HEK293 (cell line): Measurements from ENCODE around the gene LRPPRC.

Experiments used
- CTCF ChIA-PET: fragments of 350-600 bp; formaldehyde crosslinking; extraction: SDS; loops from one replicate; lab custom pipeline; 2021; ENCODE audit warnings: antibody characterized with exemption; lab: Yijun Ruan, JAX
- POLR2A ChIA-PET: fragments of 300-600 bp; formaldehyde crosslinking; extraction: SDS; loops from one replicate; lab custom pipeline; 2020; ENCODE audit warnings: antibody characterized with exemption, inconsistent platforms; lab: Yijun Ruan, JAX
- H3K27ac ChIP-seq: fragments of 200-500 bp; sonication (Bioruptor generic); 2 replicates; pipeline ENCODE4 v1.5.1; 2014; ENCODE audit warnings: low read depth, low read length, control low read depth, inconsistent platforms; ENCODE audit errors: extremely low read depth
- H3K36me3 ChIP-seq, 2 experiments: fragments of 200-500 bp in 1 of 2; sonication (Bioruptor generic) in 1 of 2; 1 replicate in 1 of 2; 2 replicates in 1 of 2; pipeline ENCODE4 v1.5.1; 2014 to 2017; ENCODE audit warnings: inconsistent platforms in 2 of 2, low read length in 2 of 2; ENCODE audit not compliant: control insufficient read depth in 2 of 2, insufficient read depth in 1 of 2
- H3K4me1 ChIP-seq: fragments of 200-500 bp; sonication (Bioruptor generic); 2 replicates; pipeline ENCODE4 v1.5.1; 2014; ENCODE audit warnings: mild to moderate bottlenecking, low read length, inconsistent platforms; ENCODE audit not compliant: control insufficient read depth, insufficient read depth
- H3K4me3 ChIP-seq: 2 replicates; pipeline ENCODE4 v1.5.1; 2011; ENCODE audit warnings: low read depth, mild to moderate bottlenecking, control low read depth, low read length, moderate library complexity
- H3K9me3 ChIP-seq: fragments of 200-500 bp; sonication (Bioruptor generic); 2 replicates; pipeline ENCODE4 v1.5.1; 2014; ENCODE audit warnings: low read depth, low read length, inconsistent platforms; ENCODE audit not compliant: control insufficient read depth, insufficient read depth
- GLI2 ChIP-seq: fragments of 450-650 bp; formaldehyde crosslinking; IDR thresholded peaks from 2 replicates; pipeline ENCODE4; 2017; ENCODE audit warnings: missing biosample characterization, missing genetic modification characterization, low read depth, borderline replicate concordance
- GLIS1 ChIP-seq: fragments of 450-650 bp; formaldehyde crosslinking; IDR thresholded peaks from 2 replicates; pipeline ENCODE4 v1.5.1; 2016; ENCODE audit warnings: missing biosample characterization, missing genetic modification characterization
- KLF10 ChIP-seq: fragments of 450-650 bp; IDR thresholded peaks from 2 replicates; pipeline ENCODE4 v1.5.1; 2018; ENCODE audit warnings: missing biosample characterization, mild to moderate bottlenecking, missing genetic modification characterization
- TCF7L2 ChIP-seq: IDR thresholded peaks from 2 replicates; pipeline ENCODE4 v1.6.1; 2011; ENCODE audit warnings: low read depth, mild to moderate bottlenecking, inconsistent platforms, low read length, moderate library complexity, borderline replicate concordance
- ZBTB10 ChIP-seq: fragments of 450-650 bp; formaldehyde crosslinking; IDR thresholded peaks from 2 replicates; pipeline ENCODE4 v1.5.1; 2016; ENCODE audit warnings: missing biosample characterization, missing genetic modification characterization
- ZBTB6 ChIP-seq: fragments of 450-650 bp; formaldehyde crosslinking; IDR thresholded peaks from 2 replicates; pipeline ENCODE4 v1.5.1; 2017; ENCODE audit warnings: missing biosample characterization, missing genetic modification characterization
- ZFP69B ChIP-seq: fragments of 450-650 bp; formaldehyde crosslinking; IDR thresholded peaks from 2 replicates; pipeline ENCODE4 v1.5.1; 2016; ENCODE audit warnings: missing biosample characterization, missing genetic modification characterization
- ZNF10 ChIP-seq: fragments of 450-650 bp; formaldehyde crosslinking; IDR thresholded peaks from 2 replicates; pipeline ENCODE4 v1.5.1; 2017; ENCODE audit warnings: missing biosample characterization, missing genetic modification characterization
- ZNF184 ChIP-seq: fragments of 450-650 bp; IDR thresholded peaks from 2 replicates; pipeline ENCODE4 v1.5.1; 2018; ENCODE audit warnings: missing biosample characterization, mild to moderate bottlenecking, missing genetic modification characterization
- ZNF19 ChIP-seq: fragments of 450-650 bp; formaldehyde crosslinking; IDR thresholded peaks from 2 replicates; pipeline ENCODE4; 2016; ENCODE audit warnings: missing biosample characterization, missing genetic modification characterization, low read depth
- ZNF221 ChIP-seq: fragments of 450-650 bp; formaldehyde crosslinking; IDR thresholded peaks from 2 replicates; pipeline ENCODE4 v1.5.1; 2017; ENCODE audit warnings: missing biosample characterization, missing genetic modification characterization, borderline replicate concordance
- ZNF26 ChIP-seq: fragments of 450-650 bp; formaldehyde crosslinking; IDR thresholded peaks from 2 replicates; pipeline ENCODE4 v1.5.1; 2016; ENCODE audit warnings: missing biosample characterization, missing genetic modification characterization
- ZNF473 ChIP-seq: fragments of 450-650 bp; formaldehyde crosslinking; IDR thresholded peaks from 2 replicates; pipeline ENCODE4 v1.5.1; 2017; ENCODE audit warnings: missing biosample characterization, missing genetic modification characterization
- ZNF571 ChIP-seq: fragments of 450-650 bp; formaldehyde crosslinking; IDR thresholded peaks from 2 replicates; pipeline ENCODE4 v1.5.0; 2017; ENCODE audit warnings: missing biosample characterization, missing genetic modification characterization
- ZNF580 ChIP-seq: fragments of 450-650 bp; formaldehyde crosslinking; IDR thresholded peaks from 2 replicates; pipeline ENCODE4 v1.5.1; 2016; ENCODE audit warnings: missing biosample characterization, missing genetic modification characterization
- ZNF600 ChIP-seq: fragments of 450-650 bp; formaldehyde crosslinking; IDR thresholded peaks from 2 replicates; pipeline ENCODE4 v1.5.1; 2016; ENCODE audit warnings: missing biosample characterization, missing genetic modification characterization
- ZNF639 ChIP-seq: fragments of 450-650 bp; formaldehyde crosslinking; IDR thresholded peaks from 2 replicates; pipeline ENCODE4 v1.5.1; 2016; ENCODE audit warnings: missing biosample characterization, missing genetic modification characterization
- ZNF670 ChIP-seq: fragments of 450-650 bp; formaldehyde crosslinking; IDR thresholded peaks from 2 replicates; pipeline ENCODE4 v1.5.1; 2016; ENCODE audit warnings: missing biosample characterization, missing genetic modification characterization, low read depth
- ZNF76 ChIP-seq: fragments of 450-650 bp; formaldehyde crosslinking; IDR thresholded peaks from 2 replicates; pipeline ENCODE4; 2016; ENCODE audit warnings: low read depth, missing biosample characterization, missing genetic modification characterization, borderline replicate concordance

The LRPPRC gene

GRCh38 chr2:43882312-43882711 is 113.5 kb downstream of the LRPPRC start (continued):
- TF ChIP-seq ZNF221 (tag by site-specific recombination) (no peak), ZFP69B (tag by site-specific recombination) (no peak), TCF7L2 (no peak), GLI2 (tag by site-specific recombination) (no peak), ZNF571 (tag by site-specific recombination) (no peak), ZNF580 (tag by site-specific recombination) (no peak), ZNF670 (tag by site-specific recombination) (no peak), ZNF26 (tag by site-specific recombination) (no peak), ZBTB6 (no peak), GLIS1 (tag by site-specific recombination) (no peak)

- CTCF ChIA-PET = interaction anchor here (0.5 kb wide), 1 partner anchor 599 kb away, joined by 3 read pairs; no protein-coding TSS in a partner anchor
- Histone ChIP-seq H3K36me3 (peaks cover 0 to 9% of the 10 kb centered on the region in 2 experiments; a peak in 1 of 3 replicates), H3K4me3 (no peak overlapping the region), H3K9me3 (no peaks in the 10 kb centered on the region), H3K4me1 (no peaks in the 10 kb centered on the region), H3K27ac (no peak overlapping the region)
- TF ChIP-seq ZNF600 (tag by site-specific recombination) (no peak), ZNF639 (tag by site-specific recombination) (no peak), ZNF184 (tag by site-specific recombination) (no peak), ZNF19 (tag by site-specific recombination) (no peak), ZBTB10 (tag by site-specific recombination) (no peak), KLF10 (tag by site-specific recombination) (no peak), ZNF473 (tag by site-specific recombination) (no peak), ZNF76 (tag by site-specific recombination) (no peak), ZNF10 (tag by site-specific recombination) (no peak)
- POLR2A ChIA-PET = no interaction called here
Observed at GRCh38 chr2:43880952-43881351, 114.8 kb downstream of the LRPPRC start.
